ENCODE data around the gene LRRC43.

LRRC43 gene, protein sequence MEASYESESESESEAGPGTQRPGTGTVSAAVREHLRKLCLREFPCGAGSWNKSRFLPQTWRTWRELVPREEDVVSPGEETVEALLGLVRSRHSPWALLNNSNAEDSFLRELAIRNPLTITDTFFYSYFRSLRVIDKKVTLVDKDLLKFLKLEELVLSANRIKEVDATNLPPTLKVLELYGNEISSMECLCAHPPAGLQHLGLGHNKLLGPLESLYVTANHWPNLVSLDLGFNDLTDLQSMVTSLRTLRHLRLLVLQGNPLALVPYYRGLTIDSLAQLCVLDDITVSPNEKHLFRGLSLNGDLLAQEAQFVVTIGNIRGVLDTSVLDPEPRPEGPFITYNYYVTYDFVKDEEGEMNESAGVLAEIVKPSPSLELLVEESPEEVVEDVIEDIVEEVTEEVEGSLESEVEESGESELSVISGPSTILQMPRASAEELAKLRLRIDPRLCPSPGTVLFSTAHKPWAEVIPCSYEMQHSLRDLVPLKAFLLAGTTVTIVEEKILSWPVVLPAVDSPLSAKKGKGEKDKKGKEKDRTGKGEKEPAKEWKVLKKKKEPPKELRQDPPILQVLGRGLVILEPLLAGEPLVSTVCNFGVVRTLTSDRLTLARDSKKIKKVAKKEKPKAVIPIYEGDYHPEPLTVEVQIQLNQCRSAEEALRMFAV

DNA sequence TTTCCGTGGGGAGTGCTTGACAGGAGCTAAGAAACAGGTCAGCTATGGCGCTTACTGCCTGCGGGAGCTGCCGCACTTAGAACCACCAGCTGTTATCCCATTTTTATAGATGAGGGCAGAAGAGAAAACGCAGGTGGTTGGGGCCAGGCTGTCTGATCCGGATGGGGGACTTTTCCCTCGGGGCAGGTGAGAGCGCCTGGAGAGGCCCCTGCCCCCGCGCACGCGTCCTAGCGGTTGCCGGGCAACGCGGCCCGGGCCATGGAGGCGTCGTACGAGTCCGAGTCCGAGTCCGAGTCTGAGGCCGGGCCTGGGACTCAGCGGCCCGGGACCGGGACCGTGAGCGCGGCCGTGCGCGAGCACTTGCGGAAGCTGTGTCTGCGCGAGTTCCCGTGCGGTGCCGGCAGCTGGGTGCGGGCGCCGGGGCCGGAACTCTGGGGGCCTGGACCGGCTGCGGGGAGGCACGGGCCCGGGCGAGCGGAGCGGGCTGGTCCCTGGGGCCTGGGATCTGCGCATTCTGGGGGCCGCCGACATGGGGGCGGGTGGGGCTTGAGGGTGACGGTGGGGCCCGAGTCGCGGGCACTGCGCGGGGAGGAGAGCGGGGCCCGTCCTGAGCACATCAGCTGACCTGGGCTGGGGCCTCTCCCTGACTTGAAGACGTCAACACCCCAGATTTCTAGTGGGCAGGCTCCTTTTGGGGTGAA is at the start of gene LRRC43:
Gene LRRC43 (plus strand): TSS at position 237 of the 701 bp plus-strand sequence. CDS start 22 bp downstream, at position 259.
- no peak for DNase-seq (ENCODE audit: low read depth in 2 of 2)

DNA sequence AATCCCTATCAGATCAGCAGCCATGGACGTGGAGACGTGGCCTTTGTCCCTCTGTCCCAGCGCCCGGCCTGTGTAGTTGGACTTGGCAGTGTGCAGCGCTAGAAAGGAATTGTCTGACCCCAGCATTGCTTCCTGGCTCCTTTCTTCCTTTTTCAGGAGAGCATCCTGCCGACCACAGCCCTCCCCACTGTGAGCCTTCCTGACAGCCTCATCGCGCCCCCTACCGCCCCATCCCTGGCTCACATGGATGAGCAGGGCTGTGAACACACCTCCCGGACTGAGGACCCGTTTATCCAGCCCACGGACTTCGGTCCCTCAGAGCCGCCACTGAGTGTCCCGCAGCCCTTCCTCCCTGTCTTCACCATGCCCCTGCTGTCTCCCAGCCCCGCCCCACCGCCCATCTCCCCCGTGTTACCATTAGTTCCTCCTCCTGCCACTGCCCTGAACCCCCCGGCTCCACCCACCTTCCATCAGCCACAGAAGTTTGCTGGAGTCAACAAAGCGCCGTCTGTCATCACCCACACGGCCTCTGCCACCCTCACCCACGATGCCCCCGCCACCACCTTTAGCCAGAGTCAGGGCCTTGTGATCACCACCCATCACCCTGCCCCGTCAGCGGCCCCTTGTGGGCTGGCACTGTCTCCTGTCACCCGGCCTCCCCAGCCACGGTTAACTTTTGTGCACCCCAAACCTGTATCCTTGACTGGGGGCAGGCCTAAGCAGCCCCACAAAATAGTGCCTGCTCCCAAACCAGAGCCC is 49.6 kb upstream of the LRRC43 start:
- no peak for DNase-seq (ENCODE audit: low read depth in 2 of 2)

DNA sequence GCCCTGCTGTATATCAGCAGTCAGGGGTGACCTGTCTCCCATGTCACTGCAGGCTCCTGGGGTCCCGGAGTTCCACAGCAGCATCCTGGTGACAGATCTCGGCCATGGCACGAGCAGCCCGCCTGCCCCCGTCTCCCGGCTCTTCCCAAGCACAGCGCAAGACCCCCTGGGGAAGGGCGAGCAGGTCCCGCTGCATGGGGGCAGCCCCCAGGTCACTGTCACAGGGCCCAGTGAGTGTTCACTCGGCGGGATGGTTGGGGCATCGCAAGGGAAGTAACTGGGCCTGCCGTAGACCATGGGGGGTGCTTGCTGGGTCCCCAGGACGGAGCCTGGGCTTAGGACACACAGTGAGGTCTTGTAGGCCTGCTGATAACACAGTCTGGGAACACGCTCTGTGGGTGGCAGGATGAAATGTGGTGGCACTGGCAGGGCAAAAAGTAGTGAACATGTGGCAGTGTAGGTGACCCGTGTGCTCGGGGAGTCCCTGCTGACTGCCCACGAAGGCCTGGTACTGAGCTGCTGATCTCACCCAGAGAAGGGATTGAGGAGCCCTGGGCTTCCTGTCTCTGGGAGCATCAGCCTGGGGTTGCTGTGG is 47.4 kb upstream of the LRRC43 start:
- no peak for DNase-seq (ENCODE audit: low read depth in 2 of 2)

DNA sequence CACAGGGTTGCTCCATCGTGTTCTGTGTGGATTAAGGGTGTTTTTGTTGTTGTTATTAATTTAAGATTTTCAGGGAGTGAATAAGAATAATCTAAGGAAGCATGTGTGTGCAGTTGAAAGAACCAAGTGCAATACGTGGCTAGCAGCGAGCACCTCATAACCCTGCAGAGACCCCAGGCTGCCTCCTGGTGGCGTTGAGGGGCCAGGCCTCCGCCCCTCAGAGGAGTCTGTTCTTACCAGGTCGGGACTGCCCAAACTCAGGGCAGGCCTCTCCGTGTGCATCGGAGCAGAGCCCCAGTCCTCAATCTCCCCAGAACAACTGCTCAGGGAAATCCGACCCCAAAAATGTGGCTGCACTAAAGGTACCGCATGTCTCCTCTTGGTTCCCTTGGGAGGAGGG is 45.7 kb upstream of the LRRC43 start:
- no peak for DNase-seq (ENCODE audit: low read depth in 2 of 2)

DNA sequence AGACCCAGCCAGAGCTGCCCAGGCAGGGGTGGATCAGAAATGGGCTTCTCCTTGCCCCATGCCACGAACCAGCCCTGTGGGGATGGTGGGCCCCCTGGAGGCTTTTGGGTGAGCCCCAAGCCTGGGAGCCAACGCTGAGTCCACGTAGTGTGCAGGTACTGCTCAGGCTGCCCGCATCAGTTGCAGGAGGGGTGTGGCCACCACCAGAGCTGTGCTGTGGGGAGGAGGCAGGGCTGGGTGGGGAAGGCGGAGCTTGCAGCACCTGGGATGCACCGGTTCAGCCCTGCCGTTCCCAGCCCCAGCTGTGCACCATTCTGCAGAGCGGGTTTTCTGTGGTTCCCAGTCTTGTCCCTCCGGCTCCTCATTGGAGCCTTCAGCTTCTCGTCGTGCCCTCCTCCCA is 45.2 kb upstream of the LRRC43 start:
- DNase-seq (ENCODE audit: low read depth in 2 of 2) = no peak

DNA sequence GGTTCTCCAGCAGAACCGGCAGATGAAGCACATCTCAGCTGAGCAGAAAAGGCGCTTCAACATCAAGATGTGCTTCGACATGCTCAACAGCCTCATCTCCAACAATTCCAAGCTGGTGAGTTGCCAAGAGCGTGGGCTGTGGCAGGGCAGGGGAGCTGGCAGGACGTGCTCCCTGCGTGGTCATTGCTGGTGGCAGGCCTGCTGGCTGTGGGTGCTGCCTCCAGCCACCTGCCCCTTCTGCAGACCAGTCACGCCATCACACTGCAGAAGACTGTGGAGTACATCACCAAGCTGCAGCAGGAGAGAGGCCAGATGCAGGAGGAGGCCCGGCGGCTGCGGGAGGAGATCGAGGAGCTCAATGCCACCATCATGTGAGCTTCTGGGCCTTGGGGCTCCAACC is 44.7 kb upstream of the LRRC43 start:
- no peak for DNase-seq (ENCODE audit: low read depth in 2 of 2)

DNA sequence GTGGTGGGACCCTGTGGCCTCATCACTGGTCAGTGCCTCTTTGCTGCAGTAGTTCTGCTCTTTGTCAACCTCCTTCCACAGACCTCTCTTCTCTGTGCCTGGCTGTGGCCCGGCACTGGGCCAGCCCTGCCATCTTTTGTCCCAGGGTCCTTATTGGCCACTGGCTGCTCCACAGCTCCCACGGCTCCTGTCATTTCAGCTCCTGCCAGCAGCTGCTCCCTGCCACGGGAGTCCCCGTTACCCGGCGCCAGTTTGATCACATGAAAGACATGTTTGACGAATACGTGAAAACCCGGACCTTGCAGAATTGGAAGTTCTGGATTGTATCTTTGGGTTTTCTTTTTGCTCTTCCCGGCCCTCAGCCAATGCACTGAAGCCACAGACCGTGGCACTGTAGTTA is 44.3 kb upstream of the LRRC43 start:
- no peak for DNase-seq (ENCODE audit: low read depth in 2 of 2)

DNA sequence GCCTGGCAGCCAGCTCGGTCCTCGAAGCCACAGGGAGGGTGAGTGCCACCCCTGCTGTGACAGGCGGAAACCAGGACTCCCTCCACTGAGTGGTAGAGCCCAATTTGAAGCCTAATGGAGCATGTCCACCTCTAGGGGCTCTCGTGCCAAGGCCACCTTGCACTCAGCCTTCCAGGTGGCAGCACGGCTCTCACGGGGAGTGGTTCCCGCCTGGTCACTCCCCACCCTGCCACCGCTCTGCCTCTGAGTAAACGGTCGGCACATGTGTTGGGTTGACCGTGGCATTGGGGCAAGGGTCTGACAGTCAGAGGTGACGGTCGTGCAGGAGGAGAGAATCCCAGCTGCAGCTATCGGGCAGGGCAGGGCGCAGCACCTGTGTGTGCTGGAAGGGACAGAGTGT is 43.7 kb upstream of the LRRC43 start:
- DNase-seq (ENCODE audit: low read depth in 2 of 2) = no peak

DNA sequence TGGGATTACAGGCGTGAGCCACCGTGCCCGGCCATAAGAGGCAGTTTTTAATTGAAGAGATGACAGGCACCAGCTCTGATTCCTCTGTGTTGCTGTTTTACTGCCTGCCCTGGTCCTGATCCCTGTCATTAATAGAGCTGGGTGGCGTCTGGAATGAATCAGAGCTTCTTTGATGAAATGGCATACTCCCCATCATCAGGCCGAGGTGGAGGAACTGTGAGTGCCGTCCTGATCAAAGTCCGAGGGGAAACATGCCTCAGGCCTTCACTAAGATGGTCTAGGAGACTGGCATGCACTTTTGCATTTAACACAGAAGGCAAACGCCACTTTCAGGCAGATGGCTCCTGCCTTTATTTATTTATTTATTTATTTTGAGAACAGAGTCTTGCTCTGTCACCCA is 43.0 kb upstream of the LRRC43 start:
- DNase-seq (ENCODE audit: low read depth in 2 of 2) = no peak

DNA sequence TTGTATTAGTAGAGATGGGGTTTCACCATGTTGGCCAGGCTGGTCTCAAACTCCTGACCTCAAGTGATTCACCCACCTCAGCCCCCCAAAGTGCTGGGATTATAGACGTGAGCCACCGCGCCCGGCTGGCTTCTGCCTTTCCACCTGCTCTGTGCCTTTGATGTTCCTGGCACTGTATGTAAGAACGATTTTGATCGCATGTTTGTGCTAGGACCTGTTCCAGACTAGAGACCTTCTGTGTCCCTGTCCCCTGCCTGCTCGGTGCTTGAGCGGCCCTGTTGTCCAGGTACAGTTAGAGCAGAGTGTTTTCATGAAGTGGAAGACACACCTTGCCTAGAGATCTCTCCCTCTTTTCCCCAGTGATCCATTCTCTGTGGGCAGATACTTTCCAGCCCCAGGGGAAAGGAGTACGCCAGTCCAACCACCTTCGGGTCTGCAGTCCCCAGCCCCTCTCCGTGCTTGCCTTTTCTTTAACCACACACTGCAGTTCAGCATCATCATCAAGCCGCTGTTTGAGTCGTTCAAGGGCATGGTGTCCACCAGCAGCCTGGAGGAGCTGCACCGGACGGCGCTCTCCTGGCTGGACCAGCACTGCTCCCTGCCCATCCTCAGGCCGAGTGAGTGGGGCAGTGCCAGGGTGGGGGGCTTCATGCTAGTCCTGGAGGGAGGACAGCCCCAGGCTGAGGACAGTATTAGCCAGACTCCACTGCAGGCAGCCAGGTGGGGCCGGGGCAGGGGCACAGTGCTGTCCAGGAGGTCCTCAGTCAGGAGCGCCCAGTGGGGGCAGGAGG is 42.3 kb upstream of the LRRC43 start:
- no peak for DNase-seq (ENCODE audit: low read depth in 2 of 2)

DNA sequence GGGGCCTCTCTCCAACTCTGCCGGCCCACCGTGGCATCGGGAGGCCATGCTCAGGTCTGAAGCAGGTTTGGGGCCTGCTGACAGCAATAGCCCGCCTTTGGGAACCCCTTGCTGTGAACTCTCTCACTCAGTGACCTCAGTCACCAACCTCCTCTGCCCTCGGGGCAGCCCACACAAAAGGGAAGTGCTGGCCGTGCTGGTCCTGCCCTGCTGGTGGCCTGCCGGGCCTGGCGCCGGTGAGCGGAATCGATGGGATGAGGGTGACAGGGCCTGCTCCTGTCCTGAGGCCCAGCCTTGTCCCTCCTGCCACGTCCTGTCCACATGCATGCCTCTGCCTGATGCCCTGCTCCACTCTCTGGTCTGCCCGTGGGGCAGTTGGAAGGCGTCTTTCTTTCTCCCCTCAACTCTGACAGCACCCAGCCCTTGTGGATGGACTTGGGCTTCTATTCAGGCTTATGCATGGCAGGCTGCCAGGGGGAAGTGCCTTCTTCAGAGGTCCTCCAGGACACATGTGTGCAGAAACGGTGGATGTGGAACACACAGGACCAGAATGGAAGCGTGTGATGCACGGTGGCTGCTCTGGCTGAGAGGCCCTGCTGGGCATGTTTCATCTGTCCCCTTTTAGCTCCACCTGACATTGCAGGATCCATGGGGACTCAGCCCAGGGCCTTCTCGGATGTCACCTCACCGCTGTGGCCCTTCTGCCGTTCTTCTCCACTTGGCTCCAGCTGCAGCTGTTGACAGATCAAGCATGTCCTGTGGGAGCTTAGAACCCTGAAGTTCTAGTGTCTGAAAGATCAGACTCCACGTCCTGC is 40.8 kb upstream of the LRRC43 start:
- DNase-seq (ENCODE audit: low read depth in 2 of 2) = no peak

DNA sequence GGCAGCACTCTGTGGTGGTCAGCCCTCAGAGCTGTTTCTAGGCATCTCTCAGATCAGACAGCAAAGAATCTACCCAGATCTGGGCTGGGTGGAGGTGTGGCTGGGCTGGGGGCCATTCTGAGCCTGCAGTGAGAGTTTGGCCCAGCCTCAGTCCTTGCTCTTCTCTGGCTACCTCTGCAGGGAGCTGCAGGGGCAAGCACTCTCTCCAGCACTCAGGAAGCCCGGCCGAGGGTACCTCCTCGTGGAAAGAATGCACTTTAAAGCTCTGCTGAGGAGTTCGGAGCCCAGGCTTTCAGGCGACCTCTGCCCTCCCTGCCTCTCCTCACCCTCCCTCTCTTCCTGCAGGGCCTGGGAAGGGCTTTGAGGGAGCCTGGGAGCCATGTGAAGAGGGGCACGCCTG is 40.1 kb upstream of the LRRC43 start:
- no peak for DNase-seq (ENCODE audit: low read depth in 2 of 2)

DNA sequence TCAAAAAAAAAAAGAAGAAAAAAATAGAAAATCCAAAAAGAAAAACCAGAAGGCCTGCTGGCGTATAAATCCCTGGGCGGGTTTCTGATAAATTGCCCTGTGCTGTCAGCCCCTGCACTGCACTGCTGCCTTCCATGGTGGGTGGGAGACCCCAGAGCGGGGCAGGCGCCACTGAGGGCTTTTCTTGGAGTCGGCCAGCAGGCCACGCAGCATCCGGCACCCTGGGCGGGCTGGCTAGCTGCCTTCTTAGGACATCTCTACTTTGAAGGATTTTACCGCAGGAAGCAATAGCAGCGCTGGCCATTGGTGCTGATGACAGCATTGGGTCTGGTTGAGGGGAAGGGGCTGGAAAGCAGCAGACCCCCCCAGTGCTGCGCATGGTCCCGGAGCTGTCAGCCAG is 38.0 kb upstream of the LRRC43 start:
- no peak for DNase-seq (ENCODE audit: low read depth in 2 of 2)

DNA sequence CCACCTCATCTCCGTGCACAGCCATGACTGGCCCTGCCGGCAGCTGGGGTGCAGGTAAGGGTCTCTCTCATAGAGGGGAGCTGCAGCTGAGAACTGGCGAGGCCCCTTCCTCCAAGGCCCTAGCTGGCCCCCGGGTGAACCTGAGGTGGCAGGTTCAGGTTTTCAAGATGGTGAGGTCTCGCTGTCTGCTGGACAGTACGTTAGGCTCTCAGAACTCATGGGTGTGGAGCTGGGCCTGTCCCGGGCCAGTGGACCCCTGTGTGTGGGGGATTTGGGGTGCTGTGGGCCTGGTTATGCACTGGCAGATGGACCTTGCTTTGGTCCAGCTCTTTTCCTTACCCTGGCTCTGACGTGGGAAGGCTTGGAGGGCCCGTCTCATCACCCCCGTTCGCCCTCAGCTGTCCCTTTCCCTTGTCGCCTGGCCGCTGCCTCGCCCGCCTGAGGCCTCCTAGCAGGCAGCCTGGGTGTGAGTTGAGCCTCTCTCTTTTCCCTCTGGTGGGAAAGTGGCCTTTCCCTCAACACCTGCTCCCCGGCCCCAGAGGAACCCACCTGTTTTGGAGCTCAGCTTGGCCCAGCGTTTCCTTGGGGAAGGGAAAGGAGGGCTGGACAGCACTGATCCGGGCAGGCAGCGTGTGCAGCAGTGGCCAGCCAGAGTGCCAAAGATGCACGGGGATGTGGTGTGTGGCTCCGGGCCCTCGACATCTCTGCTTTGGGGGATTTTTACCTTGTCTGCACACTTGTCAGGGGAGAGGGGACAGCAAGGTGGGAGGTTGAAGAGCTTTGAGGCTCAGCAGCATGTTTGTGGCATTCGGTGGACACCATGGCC is 37.2 kb upstream of the LRRC43 start:
- no peak for DNase-seq (ENCODE audit: low read depth in 2 of 2)

DNA sequence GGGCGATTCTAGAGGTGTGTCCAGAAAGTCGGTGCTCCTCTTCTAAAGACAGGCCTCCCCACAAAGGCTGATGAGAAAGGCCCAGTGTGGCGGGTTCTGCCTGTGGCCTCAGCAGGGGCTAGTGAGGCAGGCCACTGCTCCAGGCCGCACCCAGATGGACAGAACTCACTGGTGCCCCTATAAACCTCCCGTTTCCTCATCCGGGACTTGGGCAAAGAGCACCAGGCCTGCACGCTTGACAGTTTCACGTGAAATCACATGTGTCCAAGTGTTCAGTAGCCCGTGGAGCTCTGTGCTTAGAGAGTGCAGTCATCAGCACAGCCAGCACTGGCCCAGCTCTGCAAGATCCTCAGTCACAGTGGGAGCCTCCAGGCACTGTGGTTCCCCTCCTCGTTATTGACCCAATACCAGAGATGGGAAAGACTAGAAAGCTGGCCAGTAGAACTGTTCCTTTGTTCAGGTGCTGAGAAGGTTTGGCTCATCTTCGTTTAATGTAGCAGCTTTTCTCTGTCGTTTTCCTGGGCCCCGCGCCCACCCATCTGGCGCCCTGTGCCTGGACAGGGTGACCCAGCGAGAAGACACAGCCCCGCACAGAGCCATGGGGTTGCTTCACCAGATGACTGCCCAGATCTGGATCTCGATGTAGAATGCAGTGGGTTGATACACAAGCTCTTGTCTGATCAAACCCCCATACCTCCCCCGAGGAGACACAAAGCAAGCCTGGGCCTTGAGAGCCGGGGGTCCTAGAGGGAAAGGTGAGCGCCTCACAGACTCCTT is 35.2 kb upstream of the LRRC43 start:
- no peak for DNase-seq (ENCODE audit: low read depth in 2 of 2)

DNA sequence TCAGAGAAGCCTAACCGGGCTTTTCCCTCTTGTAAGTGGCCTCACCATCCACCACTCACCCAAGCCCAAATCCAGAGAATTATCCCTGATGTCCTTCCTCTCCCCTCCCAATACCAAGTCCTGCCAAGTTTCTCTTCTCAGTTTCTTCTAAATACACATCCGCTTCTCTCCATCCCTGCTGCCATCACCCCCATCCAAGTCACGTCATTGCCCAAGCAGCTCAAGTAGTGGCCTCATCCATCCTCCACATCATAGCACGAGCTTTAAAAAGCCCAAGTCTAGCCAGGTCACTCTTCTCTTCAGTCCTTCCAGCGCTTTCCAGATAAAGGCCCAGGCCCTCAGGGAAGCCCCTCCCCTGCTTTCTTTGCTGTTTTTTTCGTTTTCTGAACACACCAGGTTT is 34.3 kb upstream of the LRRC43 start:
- no peak for DNase-seq (ENCODE audit: low read depth in 2 of 2)

DNA sequence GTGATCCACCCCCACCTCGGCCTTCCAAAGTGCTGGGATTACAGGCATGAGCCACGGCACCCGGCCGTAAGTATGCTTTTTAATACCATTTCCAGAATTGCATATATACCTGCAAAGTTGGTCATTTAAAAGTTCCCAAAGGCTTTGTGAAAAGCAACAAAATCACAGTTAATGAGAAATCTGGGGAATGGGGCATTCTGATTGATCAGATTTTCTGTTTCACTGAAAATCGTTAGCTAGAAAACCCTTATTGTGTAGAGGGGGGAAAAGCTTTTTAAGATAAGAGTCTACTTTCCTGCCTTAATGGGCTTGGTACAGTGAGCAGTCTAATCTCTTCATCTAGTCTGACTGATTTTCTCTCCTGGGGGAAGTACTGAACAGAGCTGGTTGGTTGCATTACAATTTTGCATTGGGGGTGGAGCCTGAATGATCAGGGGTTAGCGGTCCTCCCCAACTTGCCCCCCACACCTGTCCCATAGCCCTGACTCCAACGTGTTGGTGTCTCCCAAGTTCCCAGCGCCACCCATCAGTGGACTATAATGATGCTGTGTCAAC is 32.7 kb upstream of the LRRC43 start:
- DNase-seq (ENCODE audit: low read depth in 2 of 2) = no peak

DNA sequence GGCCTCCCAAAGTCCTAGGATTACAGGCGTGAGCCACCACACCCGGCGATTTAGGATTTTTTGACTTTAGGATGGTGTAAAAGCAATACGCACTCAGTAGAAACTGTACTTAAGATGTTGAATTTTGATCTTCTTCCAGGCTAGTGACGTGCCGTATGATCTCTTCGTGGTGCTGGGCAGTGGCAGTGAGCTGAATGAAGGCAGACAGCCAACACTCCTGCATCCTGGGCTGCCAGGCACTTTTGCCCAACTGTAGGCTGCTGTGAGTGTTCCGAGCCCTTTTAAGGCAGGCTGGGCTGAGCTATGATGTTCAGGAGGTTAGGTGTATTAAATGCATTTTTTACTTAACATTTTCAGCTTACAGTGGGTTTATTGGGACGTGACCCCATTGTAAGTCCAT is 30.2 kb upstream of the LRRC43 start:
- DNase-seq (ENCODE audit: low read depth in 2 of 2) = no peak

Data from fibroblast of skin of left biceps (primary cell).